Adrenal gland (tissue), 5 donors: ENCODE measurements around the gene CENPP.

Experiments
- CTCF ChIP-seq, 6 experiments: fragments of 450-650 bp in 4 of 6; fragments of 200-600 bp in 2 of 6; sonication (generic) in 1 of 6; IDR thresholded peaks; 1 replicate in 5 of 6; 2 replicates in 1 of 6; pipeline versions ENCODE4 v1.5.1 to v1.8.0; 2016 to 2021; ENCODE audit warnings: antibody characterized with exemption in 6 of 6, mild to moderate bottlenecking in 2 of 6, moderate library complexity in 1 of 6
- POLR2A ChIP-seq, 2 donors: fragments of 450-650 bp; IDR thresholded peaks; one replicate each; pipeline ENCODE4 v1.6.1; 2017; ENCODE audit warnings: antibody characterized with exemption in 2 of 2, mild to moderate bottlenecking in 2 of 2, moderate library complexity in 1 of 2
- donor health status: DM: no; HTN: no; CAD: no.

DNA sequence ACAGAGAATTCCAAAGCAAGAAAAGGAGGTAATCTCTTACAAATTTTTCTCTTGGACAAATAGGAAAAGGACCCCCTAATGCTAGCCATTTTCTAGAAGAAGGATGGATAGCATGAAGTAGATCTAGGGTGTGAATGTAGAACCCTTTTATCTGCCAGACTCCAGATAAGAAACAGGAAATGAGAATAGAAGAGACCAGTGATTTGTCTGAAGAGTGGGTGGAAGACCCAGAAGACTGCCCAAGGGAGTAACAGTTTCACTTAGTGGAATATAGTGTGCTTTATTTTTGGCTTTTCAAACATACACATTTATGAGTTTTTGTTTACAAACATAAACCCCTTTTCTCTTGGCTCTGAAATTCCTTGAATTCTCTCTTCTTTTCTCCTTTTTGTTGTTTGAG lies 185.0 kb downstream of the CENPP start:
- no peak for TF ChIP-seq CTCF (IDR thresholded peaks at IDR 0.05)
- no peak for TF ChIP-seq POLR2A (IDR thresholded peaks at IDR 0.05)
